ENCODE measurements around the gene METTL9. TPM values are rescaled to one million over a fixed set of nuclear protein-coding genes. Genes with fewer than 3 reads are reported as not detected.

The METTL9 gene
- total RNA-seq, 1 donor from 2014 or later = 221 TPM

DNA sequence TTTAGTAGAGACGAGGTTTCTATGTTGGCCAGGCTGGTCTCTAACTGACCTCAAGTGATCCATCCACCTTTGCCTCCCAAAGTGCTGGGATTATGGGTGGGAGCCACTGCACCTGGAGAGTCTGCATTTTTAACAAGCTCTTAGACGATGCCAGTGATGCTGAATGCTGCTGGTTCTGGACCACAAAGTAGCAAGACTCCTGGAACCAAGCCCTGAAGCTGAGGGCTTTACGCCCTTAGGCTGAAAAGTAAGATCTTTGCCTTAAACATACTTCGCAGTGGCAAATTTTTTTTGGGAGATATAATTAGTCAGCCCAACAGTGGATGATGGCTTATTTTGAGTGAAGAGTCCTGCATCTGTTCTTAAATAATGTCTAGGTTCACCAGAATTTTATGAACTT is 14.0 kb downstream of the METTL9 start:
- Mint-ChIP-seq H3K36me3 (ENCODE audit: low read depth, unreplicated experiment) (no peaks in the 10 kb centered on the region), H3K9me3 (ENCODE audit: unreplicated experiment) (no peaks in the 10 kb centered on the region), H3K27ac (ENCODE audit: unreplicated experiment) (no peak overlapping the region), H3K4me1 (ENCODE audit: unreplicated experiment) (peaks cover 39% of the 10 kb centered on the region), H3K4me3 (ENCODE audit: unreplicated experiment) (no peak overlapping the region), H3K27me3 (ENCODE audit: unreplicated experiment) (peaks cover 2% of the 10 kb centered on the region)
- TF ChIP-seq, protein P1, sequence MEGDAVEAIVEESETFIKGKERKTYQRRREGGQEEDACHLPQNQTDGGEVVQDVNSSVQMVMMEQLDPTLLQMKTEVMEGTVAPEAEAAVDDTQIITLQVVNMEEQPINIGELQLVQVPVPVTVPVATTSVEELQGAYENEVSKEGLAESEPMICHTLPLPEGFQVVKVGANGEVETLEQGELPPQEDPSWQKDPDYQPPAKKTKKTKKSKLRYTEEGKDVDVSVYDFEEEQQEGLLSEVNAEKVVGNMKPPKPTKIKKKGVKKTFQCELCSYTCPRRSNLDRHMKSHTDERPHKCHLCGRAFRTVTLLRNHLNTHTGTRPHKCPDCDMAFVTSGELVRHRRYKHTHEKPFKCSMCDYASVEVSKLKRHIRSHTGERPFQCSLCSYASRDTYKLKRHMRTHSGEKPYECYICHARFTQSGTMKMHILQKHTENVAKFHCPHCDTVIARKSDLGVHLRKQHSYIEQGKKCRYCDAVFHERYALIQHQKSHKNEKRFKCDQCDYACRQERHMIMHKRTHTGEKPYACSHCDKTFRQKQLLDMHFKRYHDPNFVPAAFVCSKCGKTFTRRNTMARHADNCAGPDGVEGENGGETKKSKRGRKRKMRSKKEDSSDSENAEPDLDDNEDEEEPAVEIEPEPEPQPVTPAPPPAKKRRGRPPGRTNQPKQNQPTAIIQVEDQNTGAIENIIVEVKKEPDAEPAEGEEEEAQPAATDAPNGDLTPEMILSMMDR (IDR thresholded peaks at IDR 0.05; ENCODE audit: unreplicated experiment) = no peak
- DNase-seq (ENCODE audit: low spot score) = no peak

DNA sequence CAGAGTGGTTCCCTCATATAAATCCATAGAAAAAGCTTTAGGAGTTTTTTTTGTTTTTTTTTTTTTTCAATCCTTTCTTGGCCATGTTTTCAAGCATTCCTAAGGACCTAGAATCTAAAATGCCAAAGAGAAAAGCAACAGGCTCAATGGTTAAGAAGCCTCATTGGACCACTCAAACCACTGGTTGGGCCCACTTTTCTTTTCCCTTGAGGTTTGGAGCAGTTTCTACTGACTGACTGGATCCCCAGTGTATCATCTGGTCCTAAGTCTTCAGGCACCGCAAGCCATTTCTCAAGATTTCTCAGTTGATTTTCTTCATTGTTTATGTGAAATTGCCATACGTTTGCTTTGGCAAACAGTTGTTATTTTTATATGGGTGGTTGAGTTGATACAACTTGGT is 14.4 kb downstream of the METTL9 start:
- no peak for DNase-seq (ENCODE audit: low spot score)
- H3K27ac Mint-ChIP-seq (ENCODE audit: unreplicated experiment) = no peak overlapping the region
- H3K9me3 Mint-ChIP-seq (ENCODE audit: unreplicated experiment) = no peaks in the 10 kb centered on the region
- H3K36me3 Mint-ChIP-seq (ENCODE audit: low read depth, unreplicated experiment) = no peaks in the 10 kb centered on the region
- peaks cover 2% of the 10 kb centered on the region for H3K27me3 Mint-ChIP-seq (ENCODE audit: unreplicated experiment)
- H3K4me3 Mint-ChIP-seq (ENCODE audit: unreplicated experiment) = no peak overlapping the region
- TF ChIP-seq, protein P1 (IDR thresholded peaks at IDR 0.05; ENCODE audit: unreplicated experiment) = no peak
- peaks cover 35% of the 10 kb centered on the region for H3K4me1 Mint-ChIP-seq (ENCODE audit: unreplicated experiment)

DNA sequence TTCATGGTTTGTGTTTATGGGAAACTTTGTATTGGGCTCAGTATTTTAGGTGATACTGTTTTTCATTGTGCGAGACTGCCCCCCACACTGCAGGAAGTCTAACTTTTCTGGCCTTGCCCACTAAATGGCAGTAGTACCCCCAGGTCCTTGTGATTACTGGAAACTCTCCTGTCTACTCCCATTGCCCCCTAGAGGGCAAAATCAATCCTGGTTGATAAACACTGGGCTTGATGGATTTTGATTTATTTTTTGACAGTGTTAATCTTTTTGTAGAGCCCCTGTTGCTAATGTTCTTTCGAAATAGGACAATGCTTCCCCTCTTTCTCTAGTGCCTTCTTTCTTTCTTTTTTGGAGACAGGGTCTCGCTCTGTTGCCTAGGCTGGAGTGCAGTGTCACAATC is 15.5 kb downstream of the METTL9 start:
- Mint-ChIP-seq H3K9me3 (ENCODE audit: unreplicated experiment) (no peaks in the 10 kb centered on the region), H3K4me3 (ENCODE audit: unreplicated experiment) (no peak overlapping the region), H3K27me3 (ENCODE audit: unreplicated experiment) (peaks cover 2% of the 10 kb centered on the region), H3K4me1 (ENCODE audit: unreplicated experiment) (peaks cover 30% of the 10 kb centered on the region), H3K27ac (ENCODE audit: unreplicated experiment) (no peak overlapping the region), H3K36me3 (ENCODE audit: low read depth, unreplicated experiment) (no peaks in the 10 kb centered on the region)
- TF ChIP-seq, protein P1 (IDR thresholded peaks at IDR 0.05; ENCODE audit: unreplicated experiment) = peak; percentile 27
- no peak for DNase-seq (ENCODE audit: low spot score)

DNA sequence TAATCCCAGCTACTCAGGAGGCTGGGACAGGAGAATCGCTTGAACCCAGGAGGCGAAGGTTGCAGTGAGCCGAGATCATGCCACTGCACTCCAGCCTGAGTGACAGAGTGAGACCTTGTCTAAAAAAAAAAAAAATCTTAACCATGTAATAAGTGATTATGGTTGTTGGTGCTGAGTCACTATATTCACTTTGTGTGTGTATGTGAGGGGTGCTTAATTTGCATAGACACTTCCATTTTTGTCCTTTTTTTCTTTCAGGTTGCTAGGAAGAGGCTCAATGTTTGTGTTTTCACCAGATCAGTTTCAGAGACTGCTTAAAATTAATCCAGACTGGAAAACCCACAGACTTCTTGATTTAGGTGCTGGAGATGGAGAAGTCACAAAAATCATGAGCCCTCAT is 18.2 kb downstream of the METTL9 start:
- no peak overlapping the region for H3K4me3 Mint-ChIP-seq (ENCODE audit: unreplicated experiment)
- peaks cover 21% of the 10 kb centered on the region for H3K4me1 Mint-ChIP-seq (ENCODE audit: unreplicated experiment)
- no peaks in the 10 kb centered on the region for H3K36me3 Mint-ChIP-seq (ENCODE audit: low read depth, unreplicated experiment)
- no peak for DNase-seq (ENCODE audit: low spot score)
- TF ChIP-seq, protein P1 (IDR thresholded peaks at IDR 0.05; ENCODE audit: unreplicated experiment) = no peak
- H3K9me3 Mint-ChIP-seq (ENCODE audit: unreplicated experiment) = no peaks in the 10 kb centered on the region
- no peak overlapping the region for H3K27ac Mint-ChIP-seq (ENCODE audit: unreplicated experiment)
- peaks cover 2% of the 10 kb centered on the region for H3K27me3 Mint-ChIP-seq (ENCODE audit: unreplicated experiment)

DNA sequence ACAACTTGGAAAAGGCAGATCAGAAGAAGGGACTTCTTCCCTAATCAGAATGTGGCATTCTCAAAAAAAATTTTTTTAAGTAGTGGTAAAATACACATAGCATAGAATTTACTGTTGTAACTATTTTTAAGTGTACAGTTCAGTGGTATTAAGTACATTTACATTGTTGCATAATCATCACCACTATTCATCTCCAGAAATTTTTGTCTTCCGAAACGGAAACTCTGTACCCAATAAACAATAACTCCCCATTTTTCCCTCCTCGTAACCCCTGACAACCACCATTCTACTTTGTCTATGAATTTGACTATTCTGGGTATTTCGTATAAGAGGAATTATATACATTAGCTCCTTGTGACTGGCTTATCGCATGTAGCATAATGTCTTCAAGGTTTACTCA is 18.9 kb downstream of the METTL9 start:
- TF ChIP-seq, protein P1 (IDR thresholded peaks at IDR 0.05; ENCODE audit: unreplicated experiment) = no peak
- H3K36me3 Mint-ChIP-seq (ENCODE audit: low read depth, unreplicated experiment) = no peaks in the 10 kb centered on the region
- H3K4me3 Mint-ChIP-seq (ENCODE audit: unreplicated experiment) = no peak overlapping the region
- H3K4me1 Mint-ChIP-seq (ENCODE audit: unreplicated experiment) = peaks cover 21% of the 10 kb centered on the region
- H3K9me3 Mint-ChIP-seq (ENCODE audit: unreplicated experiment) = no peaks in the 10 kb centered on the region
- DNase-seq (ENCODE audit: low spot score) = no peak
- H3K27ac Mint-ChIP-seq (ENCODE audit: unreplicated experiment) = no peak overlapping the region
- H3K27me3 Mint-ChIP-seq (ENCODE audit: unreplicated experiment) = peaks cover 2% of the 10 kb centered on the region
